ENCODE data around the gene ASAP2. TPM values are rescaled to one million over a fixed set of nuclear protein-coding genes. Genes with fewer than 3 reads are reported as not detected.

Gene ASAP2
- total and polyA plus RNA-seq, 9 of the 15 experiments (the other 6 are each of a cell fraction or from before 2014, with no cell fraction given), result 0.06 to 4.3 (median 3.1) TPM

- TF ChIP-seq MBD1 (CRISPR knock-in tag; IDR thresholded peaks at IDR 0.05) (no peak), ZFPM2 (CRISPR knock-in tag; IDR thresholded peaks at IDR 0.05) (no peak), CAMTA2 (CRISPR knock-in tag; conservative IDR thresholded peaks at IDR 0.05) (no peak), NFIX (CRISPR knock-in tag; IDR thresholded peaks at IDR 0.05; ENCODE audit: low read depth) (no peak)
Measured at GRCh38 chr2:9415516-9416169, 209.0 kb downstream of the ASAP2 start (continued).

- in situ Hi-C loops (cut with MboI), result no loop called here
- CTCF ChIA-PET (ENCODE audit: low intra/inter-chr PET ratio), result no interaction called here
- no peaks in the 10 kb centered on the region for H3K9me3 ChIP-seq (replicated peaks; ENCODE audit: control insufficient read depth, insufficient read depth, low read depth, low read length)
Measured at GRCh38 chr2:9416267-9416961, 209.8 kb downstream of the ASAP2 start.

More at GRCh38 chr2:9416267-9416961, 209.8 kb downstream of the ASAP2 start:
- Histone ChIP-seq H3K27me3 (ENCODE audit: control insufficient read depth in 2 of 2, insufficient read depth in 2 of 2, low read length in 2 of 2) (no peaks in the 10 kb centered on the region), H3K36me3 (ENCODE audit: control insufficient read depth, insufficient read depth, low read length) (peaks cover 22% of the 10 kb centered on the region; the same call in 2 of the 3 replicates), H3K9me1 (ENCODE audit: control insufficient read depth, insufficient read depth, low read length) (no peaks in the 10 kb centered on the region), H3K9ac (ENCODE audit: insufficient read depth in 1 of 2, low read depth in 2 of 2, low read length in 2 of 2) (0 out of 4 replicates have a peak overlapping the region, but pooled peaks of 1 of the 2 experiments have one; percentile 21), H3K4me3 (no peak overlapping the region), H3K4me1 (replicated peaks in 1 of 2; ENCODE audit: control insufficient read depth in 2 of 2, insufficient read depth in 2 of 2, low read length in 2 of 2) (peaks cover 0 to 5% of the 10 kb centered on the region in 2 experiments; a peak in 2 of 5 replicates), H3K27ac (ENCODE audit: extremely low read depth, low read depth, low read length) (no peak overlapping the region), H3K79me2 (ENCODE audit: control insufficient read depth, insufficient read depth, low read length) (peaks cover 7% of the 10 kb centered on the region; the same call in 2 of the 3 replicates), H4K20me1 (replicated peaks; ENCODE audit: control insufficient read depth, insufficient read depth, low read length) (no peaks in the 10 kb centered on the region), H2AFZ (ENCODE audit: low read depth, low read length) (no peak overlapping the region), H3K4me2 (ENCODE audit: insufficient read depth, low read length) (no peak overlapping the region)
- 78% methylated on average over 8 of the region's 9 CpGs for WGBS (ENCODE audit: insufficient coverage, low coverage, missing lambda C conversion rate)
- POLR2A ChIA-PET, result interaction anchor here (0.9 to 1.0 kb wide), 2 partner anchors 15 to 26 kb away, joined by 4 read pairs; no protein-coding TSS in a partner anchor
- TF ChIP-seq ATF6 (CRISPR knock-in tag; IDR thresholded peaks at IDR 0.05) (no peak), ZNF134 (CRISPR knock-in tag; conservative IDR thresholded peaks at IDR 0.05) (peak; percentile 81), PKNOX1 (IDR thresholded peaks at IDR 0.05) (peak; percentile 21; the same call in 1 of the 2 replicates), FOXP4 (CRISPR knock-in tag; IDR thresholded peaks at IDR 0.05; ENCODE audit: borderline replicate concordance) (no peak)
- FAIRE-seq, result no peak
- BruUV-seq (replicated peaks), result no TSS peak
- intact Hi-C loops (cut with micrococcal nuclease), result no loop called here
- no peak for DNase-seq (ENCODE audit: extremely low read depth in 1 of 4, low spot score in 3 of 4)
- ATAC-seq, result no peak
